Measurements from ENCODE around the gene FER1L5.
A peak's percentile ranks its signal among the peaks of the same experiment; 100 is the strongest.

DNA sequence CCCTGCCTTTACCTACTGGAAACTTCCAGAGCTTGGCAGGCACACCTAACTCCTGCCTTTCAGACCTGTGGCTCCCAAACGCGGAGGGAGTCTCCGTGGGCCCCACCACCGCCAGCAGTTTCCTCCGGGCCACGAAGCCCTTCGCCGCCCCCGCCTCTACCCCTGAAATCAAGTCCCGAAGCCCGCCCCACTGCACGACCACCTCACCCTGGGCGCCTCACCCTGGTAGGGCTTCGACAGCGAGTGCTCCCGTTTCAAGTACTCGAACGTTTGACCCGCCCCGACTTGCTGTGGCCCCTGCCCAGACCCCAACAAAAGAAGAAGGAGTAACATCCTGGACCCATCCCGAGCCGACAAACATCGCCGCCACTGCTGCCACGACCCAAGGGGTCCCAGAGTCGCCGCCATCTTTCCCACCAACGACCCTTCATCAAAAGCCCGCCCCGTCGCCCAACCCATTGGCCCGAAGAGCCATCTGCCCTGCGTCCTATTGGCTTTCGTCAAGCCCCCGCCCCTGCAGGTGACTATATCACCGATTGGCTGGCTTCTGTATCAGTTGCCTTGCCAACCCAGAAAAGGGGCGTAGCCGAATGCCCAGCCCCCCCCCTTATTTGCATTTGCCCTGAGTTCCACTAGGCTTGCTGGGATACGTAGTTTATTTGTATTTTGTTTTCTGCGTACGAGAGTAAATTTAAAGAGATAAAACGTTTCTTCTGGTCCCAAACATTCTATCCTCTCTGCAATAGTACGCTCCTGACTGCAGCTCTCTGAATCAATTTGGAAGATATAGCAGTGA, 97.3 kb downstream of the FER1L5 start, which contains the start of gene LMAN2L:
- TF ChIP-seq POLR2A (IDR thresholded peaks at IDR 0.05) (peak; percentile 67), POLR2AphosphoS5 (IDR thresholded peaks at IDR 0.05) (peak; percentile 95)
- TF ChIP-seq, protein P1, sequence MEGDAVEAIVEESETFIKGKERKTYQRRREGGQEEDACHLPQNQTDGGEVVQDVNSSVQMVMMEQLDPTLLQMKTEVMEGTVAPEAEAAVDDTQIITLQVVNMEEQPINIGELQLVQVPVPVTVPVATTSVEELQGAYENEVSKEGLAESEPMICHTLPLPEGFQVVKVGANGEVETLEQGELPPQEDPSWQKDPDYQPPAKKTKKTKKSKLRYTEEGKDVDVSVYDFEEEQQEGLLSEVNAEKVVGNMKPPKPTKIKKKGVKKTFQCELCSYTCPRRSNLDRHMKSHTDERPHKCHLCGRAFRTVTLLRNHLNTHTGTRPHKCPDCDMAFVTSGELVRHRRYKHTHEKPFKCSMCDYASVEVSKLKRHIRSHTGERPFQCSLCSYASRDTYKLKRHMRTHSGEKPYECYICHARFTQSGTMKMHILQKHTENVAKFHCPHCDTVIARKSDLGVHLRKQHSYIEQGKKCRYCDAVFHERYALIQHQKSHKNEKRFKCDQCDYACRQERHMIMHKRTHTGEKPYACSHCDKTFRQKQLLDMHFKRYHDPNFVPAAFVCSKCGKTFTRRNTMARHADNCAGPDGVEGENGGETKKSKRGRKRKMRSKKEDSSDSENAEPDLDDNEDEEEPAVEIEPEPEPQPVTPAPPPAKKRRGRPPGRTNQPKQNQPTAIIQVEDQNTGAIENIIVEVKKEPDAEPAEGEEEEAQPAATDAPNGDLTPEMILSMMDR (IDR thresholded peaks at IDR 0.05): peak in 2 of 4 experiments; percentile 28 to 44
